ENCODE results near the gene BEST3. TPM values are rescaled to one million over a fixed set of nuclear protein-coding genes. Genes with fewer than 3 reads are reported as not detected.
A peak's percentile ranks its signal among the peaks of the same experiment; 100 is the strongest.
"Not testable (repeated sequence)": the region's sequence is repeated elsewhere in the genome, so short reads cannot be mapped to it uniquely, and the experiment has no call there.

Gene BEST3
- total RNA-seq, 1 donor, result under 0.01 TPM

DNA sequence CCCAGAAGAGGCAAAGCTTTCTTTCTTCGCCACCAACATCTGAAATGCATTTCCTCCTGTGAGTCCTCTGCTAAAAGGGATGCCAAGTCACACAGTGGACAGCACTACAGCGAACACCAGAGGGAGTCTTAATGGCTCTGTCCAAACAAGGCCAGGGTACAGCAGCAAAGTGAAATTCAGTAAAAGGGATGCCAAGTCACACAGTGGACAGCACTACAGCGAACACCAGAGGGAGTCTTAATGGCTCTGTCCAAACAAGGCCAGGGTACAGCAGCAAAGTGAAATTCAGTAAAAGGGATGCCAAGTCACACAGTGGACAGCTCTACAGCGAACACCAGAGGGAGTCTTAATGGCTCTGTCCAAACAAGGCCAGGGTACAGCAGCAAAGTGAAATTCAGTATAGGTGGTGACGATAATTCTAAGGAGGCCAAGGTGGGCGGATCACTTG lies 34.1 kb downstream of the BEST3 start:
- not testable (repeated sequence) for H3K27ac ChIP-seq (ENCODE audit: low read depth, low read length); H3K4me1 ChIP-seq (ENCODE audit: insufficient read depth, low read length); H3K4me3 ChIP-seq (ENCODE audit: insufficient read depth, low read length); DNase-seq (ENCODE audit: insufficient read length, low spot score, missing footprints); H3K4me2 ChIP-seq (ENCODE audit: insufficient read depth, low read length); H3K9me3 ChIP-seq (ENCODE audit: low read depth, low read length); H4K20me1 ChIP-seq (ENCODE audit: insufficient read depth, low read length); H3K36me3 ChIP-seq (ENCODE audit: insufficient read depth, low read length); H3K79me2 ChIP-seq (ENCODE audit: insufficient read depth, low read length); H3K27me3 ChIP-seq (ENCODE audit: insufficient read depth, low read length); H2AFZ ChIP-seq (ENCODE audit: low read length)
- TF ChIP-seq, protein P1, sequence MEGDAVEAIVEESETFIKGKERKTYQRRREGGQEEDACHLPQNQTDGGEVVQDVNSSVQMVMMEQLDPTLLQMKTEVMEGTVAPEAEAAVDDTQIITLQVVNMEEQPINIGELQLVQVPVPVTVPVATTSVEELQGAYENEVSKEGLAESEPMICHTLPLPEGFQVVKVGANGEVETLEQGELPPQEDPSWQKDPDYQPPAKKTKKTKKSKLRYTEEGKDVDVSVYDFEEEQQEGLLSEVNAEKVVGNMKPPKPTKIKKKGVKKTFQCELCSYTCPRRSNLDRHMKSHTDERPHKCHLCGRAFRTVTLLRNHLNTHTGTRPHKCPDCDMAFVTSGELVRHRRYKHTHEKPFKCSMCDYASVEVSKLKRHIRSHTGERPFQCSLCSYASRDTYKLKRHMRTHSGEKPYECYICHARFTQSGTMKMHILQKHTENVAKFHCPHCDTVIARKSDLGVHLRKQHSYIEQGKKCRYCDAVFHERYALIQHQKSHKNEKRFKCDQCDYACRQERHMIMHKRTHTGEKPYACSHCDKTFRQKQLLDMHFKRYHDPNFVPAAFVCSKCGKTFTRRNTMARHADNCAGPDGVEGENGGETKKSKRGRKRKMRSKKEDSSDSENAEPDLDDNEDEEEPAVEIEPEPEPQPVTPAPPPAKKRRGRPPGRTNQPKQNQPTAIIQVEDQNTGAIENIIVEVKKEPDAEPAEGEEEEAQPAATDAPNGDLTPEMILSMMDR (IDR thresholded peaks at IDR 0.05; ENCODE audit: extremely low read depth, low read depth, low read length), result peak; percentile 59

DNA sequence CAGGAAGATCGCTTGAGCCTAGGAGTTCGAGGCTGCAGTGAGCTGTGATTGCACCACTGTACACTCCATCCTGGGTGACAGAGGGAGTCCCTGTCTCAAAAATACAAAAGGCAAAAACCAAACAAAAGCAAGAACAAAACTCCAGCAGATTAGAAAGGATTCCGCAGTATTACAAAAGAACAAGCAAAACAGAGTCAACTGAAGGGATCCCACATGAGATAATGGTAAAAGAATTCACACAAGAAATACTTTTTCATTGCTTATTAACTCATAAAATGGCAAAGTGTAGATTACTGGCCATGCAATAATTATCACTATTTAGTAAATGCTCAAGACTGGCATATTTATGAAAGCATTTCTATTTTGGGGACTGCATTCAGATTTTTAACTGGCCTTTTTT lies 35.4 kb downstream of the BEST3 start:
- no peaks in the 10 kb centered on the region for H3K9me3 ChIP-seq (ENCODE audit: low read depth, low read length)
- H3K79me2 ChIP-seq (ENCODE audit: insufficient read depth, low read length), result no peaks in the 10 kb centered on the region
- no peak overlapping the region for H2AFZ ChIP-seq (ENCODE audit: low read length)
- DNase-seq (ENCODE audit: insufficient read length, low spot score, missing footprints), result no peak
- TF ChIP-seq, protein P1 (IDR thresholded peaks at IDR 0.05; ENCODE audit: extremely low read depth, low read depth, low read length), result no peak
- no peaks in the 10 kb centered on the region for H3K36me3 ChIP-seq (ENCODE audit: insufficient read depth, low read length)
- H3K4me2 ChIP-seq (ENCODE audit: insufficient read depth, low read length), result no peak overlapping the region
- H3K27ac ChIP-seq (ENCODE audit: low read depth, low read length), result no peak overlapping the region
- no peaks in the 10 kb centered on the region for H4K20me1 ChIP-seq (ENCODE audit: insufficient read depth, low read length)
- H3K4me1 ChIP-seq (ENCODE audit: insufficient read depth, low read length), result no peaks in the 10 kb centered on the region
- H3K27me3 ChIP-seq (ENCODE audit: insufficient read depth, low read length), result no peaks in the 10 kb centered on the region
- H3K4me3 ChIP-seq (ENCODE audit: insufficient read depth, low read length), result no peak overlapping the region

DNA sequence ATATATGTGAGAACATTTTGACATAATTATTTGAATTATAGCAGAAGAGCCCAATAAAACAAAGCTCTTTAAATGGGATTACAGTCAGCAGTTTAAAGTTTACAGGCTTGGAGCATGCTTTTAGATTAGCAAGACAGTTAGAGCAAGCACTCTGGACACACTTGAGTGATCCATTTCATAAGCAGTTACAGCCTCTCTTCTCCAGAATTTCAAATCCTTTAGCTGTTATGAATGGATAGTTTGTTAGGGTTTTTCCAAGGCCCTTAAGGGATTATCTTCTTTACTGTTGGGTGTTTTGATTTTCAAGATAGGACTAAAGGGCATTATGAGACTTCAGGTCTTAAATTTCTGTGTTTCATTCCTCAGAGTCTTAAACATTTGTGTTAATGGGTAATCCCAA lies 36.3 kb downstream of the BEST3 start:
- H3K4me3 ChIP-seq (ENCODE audit: insufficient read depth, low read length), result no peak overlapping the region
- TF ChIP-seq, protein P1 (IDR thresholded peaks at IDR 0.05; ENCODE audit: extremely low read depth, low read depth, low read length), result no peak
- H3K4me1 ChIP-seq (ENCODE audit: insufficient read depth, low read length), result peaks cover 3% of the 10 kb centered on the region
- no peaks in the 10 kb centered on the region for H3K27me3 ChIP-seq (ENCODE audit: insufficient read depth, low read length)
- no peaks in the 10 kb centered on the region for H3K79me2 ChIP-seq (ENCODE audit: insufficient read depth, low read length)
- no peak overlapping the region for H3K4me2 ChIP-seq (ENCODE audit: insufficient read depth, low read length)
- H3K9me3 ChIP-seq (ENCODE audit: low read depth, low read length), result no peaks in the 10 kb centered on the region
- DNase-seq (ENCODE audit: insufficient read length, low spot score, missing footprints), result no peak
- H3K27ac ChIP-seq (ENCODE audit: low read depth, low read length), result no peak overlapping the region
- no peaks in the 10 kb centered on the region for H3K36me3 ChIP-seq (ENCODE audit: insufficient read depth, low read length)
- H4K20me1 ChIP-seq (ENCODE audit: insufficient read depth, low read length), result no peaks in the 10 kb centered on the region
- no peak overlapping the region for H2AFZ ChIP-seq (ENCODE audit: low read length)

DNA sequence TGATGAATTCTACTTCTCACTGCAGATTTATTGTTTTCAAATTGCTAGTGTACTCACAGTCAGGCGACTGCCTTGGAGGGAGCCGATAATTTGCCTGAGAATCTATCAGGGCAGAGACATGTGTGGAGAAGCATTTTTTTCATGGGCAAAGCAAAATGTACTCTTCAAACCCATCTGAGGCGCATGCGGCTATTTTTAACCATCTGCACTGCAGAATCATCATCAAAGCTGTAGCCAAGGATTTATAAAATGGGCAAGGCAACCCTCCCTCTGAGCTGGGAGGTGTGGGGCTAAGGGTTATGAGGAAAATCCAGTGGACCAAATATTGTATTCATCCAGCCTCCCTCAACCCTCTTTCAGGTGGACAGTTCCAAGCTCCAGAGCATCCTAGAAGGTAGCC lies 37.7 kb downstream of the BEST3 start:
- Histone ChIP-seq H4K20me1 (ENCODE audit: insufficient read depth, low read length) (no peaks in the 10 kb centered on the region), H3K4me2 (ENCODE audit: insufficient read depth, low read length) (no peak overlapping the region), H2AFZ (ENCODE audit: low read length) (no peak overlapping the region), H3K36me3 (ENCODE audit: insufficient read depth, low read length) (no peaks in the 10 kb centered on the region), H3K9me3 (ENCODE audit: low read depth, low read length) (no peaks in the 10 kb centered on the region), H3K4me1 (ENCODE audit: insufficient read depth, low read length) (peaks cover 12% of the 10 kb centered on the region), H3K27me3 (ENCODE audit: insufficient read depth, low read length) (no peaks in the 10 kb centered on the region), H3K27ac (ENCODE audit: low read depth, low read length) (no peak overlapping the region), H3K4me3 (ENCODE audit: insufficient read depth, low read length) (no peak overlapping the region), H3K79me2 (ENCODE audit: insufficient read depth, low read length) (no peaks in the 10 kb centered on the region)
- TF ChIP-seq, protein P1 (IDR thresholded peaks at IDR 0.05; ENCODE audit: extremely low read depth, low read depth, low read length), result no peak
- DNase-seq (ENCODE audit: insufficient read length, low spot score, missing footprints), result no peak

All from osteoblast (primary cell).